Medulla oblongata (tissue), 1 donor: ENCODE measurements around the gene PCF11.
A peak's percentile ranks its signal among the peaks of the same experiment; 100 is the strongest.
"Not testable (repeated sequence)": the region's sequence is repeated elsewhere in the genome, so short reads cannot be mapped to it uniquely, and the experiment has no call there.

Experiments
- DNase-seq: peaks from one replicate; pipeline ENCODE4 v3.0.0-alpha.2; 2015; ENCODE audit errors: extremely low spot score

PCF11 gene

GRCh38 chr11:83156996-83157593, at the start of gene PCF11:
PCF11 (plus strand) TSS chr11:83157131; CDS start chr11:83157440, 309 bp downstream.
- no peak for DNase-seq

DNA sequence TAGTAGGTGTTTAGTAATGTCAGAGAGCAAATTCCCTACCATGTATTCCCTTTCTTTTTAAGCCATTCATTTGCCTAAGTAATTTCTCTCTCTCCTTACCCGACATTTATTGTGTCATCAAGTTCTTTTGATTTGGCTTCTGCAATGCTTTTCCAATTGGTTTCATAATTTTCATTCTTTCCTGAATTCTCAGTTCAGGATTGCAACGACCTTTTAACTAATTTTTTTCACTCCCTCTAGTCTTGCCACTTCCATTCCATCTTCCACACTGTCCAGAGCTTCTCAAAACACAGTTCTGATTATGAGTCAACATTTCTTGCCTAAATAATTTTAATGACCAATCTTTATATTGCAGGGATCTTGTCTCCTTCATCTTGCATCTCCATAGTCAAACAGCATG, 44.0 kb upstream of the PCF11 start:
- no peak for DNase-seq

GRCh38 chr11:83115026-83115425, 41.9 kb upstream of the PCF11 start:
- DNase-seq = peak; percentile 22

DNA sequence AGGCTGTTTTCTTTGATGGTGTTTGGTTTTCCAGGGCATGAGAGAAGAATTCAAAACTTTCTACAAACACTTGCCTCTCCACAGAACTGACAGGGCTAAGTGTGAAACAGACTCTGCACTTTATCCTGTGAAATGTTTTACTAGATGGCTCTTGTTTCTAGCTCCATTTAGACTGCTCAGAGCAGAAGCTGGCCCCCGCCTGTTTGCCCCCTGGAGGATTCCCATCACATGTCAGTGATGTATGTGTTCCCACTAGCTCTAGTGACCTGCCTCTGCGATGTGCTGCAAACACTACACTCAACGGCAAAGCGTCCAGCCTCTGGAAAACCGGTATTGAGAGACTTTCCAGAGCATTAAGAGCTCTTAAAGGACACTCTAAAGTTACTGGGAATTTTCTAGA, 41.4 kb upstream of the PCF11 start:
- DNase-seq = peak; percentile 16

DNA sequence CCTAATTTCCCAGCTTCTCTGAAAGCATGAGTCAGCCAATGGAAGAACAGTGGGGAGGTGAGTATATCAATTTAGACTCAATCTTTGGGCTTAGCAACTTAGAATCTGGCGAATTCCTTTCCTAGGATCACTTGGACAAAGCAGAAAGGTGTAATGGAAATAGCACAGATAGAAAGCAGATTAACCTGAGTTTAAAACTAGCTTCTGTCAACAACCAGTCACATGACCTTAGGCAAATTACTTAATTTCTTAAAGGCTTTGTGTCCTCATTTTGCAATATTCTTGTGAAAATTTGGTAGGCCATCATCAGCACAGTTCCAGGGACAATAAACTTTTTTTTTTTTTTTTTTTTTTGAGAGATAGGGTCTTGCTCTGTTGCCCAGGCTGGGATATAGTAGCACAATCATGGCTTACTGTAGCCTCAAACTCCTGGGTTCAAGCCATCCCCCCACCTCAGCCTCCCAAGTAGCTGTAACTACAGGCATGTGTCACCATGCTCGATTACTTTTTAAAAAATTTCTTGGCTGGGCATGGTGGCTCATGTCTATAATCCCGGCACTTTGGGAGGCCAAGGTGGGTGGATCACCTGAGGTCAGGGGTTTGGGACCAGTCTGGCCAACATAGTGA, 40.8 kb upstream of the PCF11 start:
- DNase-seq = no peak

- no peak for DNase-seq
Observed at GRCh38 chr11:83118814-83119213, 38.1 kb upstream of the PCF11 start.

DNA sequence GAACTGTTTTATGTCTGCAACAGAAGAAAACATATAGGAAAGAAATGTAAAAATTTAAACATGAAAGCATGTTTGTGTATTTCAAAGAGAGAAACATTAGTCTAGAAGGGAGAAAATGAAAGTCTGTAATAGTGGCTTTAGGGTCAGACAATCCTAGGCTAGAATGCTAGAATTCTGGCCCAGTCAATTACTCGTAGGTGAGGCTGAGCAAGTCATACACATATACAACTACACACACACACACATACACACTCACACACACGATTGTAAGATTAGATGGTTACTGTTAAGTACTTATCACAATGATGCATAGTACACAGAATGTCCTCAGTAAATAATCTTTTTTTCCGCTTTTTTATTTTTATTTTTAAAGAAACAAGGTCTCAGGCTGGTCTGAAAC, 37.7 kb upstream of the PCF11 start:
- no peak for DNase-seq

- DNase-seq = no peak
Observed at GRCh38 chr11:83120327-83120726, 36.6 kb upstream of the PCF11 start.

DNA sequence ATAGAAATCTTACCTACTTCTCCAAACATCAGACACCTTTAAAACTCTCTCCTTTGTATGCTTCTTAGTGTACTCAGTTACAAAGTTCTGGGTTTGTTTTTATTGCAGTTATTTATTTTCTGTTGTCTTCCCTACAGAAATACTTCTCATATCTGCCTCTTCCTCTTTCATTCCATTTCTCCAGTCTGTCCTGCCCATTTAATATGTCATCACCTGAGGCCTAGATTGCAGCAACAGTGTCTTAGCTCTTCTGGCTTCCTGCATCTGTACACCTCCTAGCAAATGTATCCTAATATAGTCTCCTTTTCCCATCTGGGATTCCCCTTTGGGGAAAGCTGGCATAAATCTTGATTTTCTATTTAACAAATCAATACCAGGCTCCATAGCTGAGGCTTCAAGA, 34.9 kb upstream of the PCF11 start:
- no peak for DNase-seq

DNA sequence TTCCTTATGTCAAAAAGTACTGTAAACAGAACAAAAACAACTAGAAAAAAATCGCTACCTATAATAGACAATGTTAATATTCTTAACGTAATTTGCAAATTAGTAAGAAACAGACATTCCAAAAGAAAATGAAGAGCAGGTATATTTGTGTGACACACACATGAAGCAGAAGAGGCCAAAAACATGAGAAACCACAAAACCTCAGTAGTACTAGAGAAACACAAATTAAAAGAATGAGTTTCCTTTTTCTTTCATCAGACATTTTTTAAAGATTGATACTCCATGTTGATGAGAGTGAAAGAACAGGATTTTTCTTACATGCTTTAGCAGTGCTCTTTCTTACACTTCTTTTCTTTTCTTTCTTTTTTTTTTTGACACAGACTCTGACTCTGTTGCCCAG, 34.2 kb upstream of the PCF11 start:
- no peak for DNase-seq

GRCh38 chr11:83124636-83125424, 32.1 kb upstream of the PCF11 start:
- no peak for DNase-seq

DNA sequence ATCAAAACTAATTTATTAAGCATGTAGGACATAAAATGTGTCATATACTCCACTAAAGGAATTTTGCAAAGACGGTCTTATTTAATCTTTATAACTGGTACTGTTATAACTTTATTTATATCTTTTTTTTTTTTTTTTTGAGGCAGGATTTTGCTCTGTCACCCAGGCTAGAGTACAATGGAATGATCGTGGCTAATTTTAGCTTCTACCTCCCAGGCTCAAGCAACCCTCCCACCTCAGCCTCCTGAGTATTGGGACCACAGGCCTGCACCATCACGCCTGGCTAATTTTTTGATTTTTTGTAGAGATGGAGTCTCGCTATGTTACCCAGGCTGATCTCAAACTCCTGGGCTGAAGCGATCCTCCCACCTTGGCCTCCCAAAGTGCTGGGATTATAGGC, 31.4 kb upstream of the PCF11 start:
- DNase-seq = no peak

DNA sequence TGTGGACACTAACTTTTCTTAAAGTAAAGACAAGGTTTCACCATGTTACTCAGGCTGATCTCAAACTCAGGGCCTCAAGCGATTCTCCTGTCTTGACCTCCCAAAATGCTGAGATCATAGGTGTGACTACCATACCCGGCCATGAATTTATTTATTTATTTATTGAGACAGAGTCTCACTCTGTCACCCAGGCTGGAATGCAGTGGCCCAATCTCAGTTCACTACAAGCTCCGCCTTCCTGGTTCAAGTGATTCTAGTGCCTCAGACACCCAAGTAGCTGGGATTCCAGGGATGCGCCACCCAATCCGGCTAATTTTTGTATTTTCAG, 29.7 kb upstream of the PCF11 start:
- no peak for DNase-seq

GRCh38 chr11:83132191-83132590, 24.7 kb upstream of the PCF11 start:
- no peak for DNase-seq

- not testable (repeated sequence) for DNase-seq
Observed at GRCh38 chr11:83133266-83133665, 23.7 kb upstream of the PCF11 start.

DNA sequence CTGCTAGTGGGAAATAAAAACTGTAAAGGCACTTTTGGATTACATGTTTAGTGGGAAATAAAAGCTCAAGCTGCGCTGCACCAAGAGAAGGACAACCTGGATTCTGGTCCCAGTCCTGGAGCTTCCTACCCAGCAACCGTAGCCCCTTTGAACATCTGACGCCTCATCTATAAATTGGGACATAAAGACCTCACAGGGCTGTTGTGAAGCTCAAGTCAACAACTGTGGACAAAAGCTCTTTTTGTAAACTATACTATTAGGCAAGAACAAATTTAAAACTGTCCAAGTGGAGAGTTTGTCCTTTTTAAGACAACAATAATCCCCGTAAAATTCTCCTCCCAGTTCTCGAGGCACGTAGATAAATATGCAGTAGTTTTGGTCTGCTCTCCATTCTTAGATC, 17.6 kb upstream of the PCF11 start:
- no peak for DNase-seq

DNA sequence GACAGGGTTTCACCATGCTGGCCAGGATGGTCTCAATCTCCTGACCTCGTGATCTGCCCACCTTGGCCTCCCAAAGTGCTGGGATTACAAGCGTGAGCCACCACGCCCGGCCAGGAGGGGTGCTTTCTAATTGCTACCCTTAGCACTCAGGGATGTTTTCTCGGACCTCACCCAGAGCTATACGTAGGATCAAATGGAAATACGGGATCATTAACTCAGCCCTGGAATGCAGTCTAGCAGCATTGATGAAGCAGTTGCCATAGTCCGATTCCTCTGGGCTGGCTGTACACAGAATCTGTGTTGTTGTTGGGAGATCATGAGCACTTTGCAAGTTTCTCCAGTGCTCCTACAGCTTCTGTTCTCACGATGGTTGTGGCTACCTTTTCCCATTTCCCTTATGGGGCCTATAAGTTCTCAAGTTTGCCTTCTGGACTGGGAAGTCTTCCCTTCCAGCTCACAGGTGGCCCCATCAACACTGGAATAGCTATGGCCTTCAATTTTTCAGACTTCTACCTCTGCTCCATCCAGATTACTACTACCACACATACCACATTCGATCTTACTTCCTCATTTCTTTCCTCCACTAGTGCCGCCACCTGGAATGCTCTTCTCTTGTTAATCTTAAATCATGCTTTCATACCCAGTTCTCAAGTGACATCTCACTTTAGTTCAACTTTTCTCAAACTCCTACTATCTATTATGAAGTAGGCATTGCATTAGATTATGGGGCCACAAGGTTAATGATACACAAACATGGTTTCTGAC, 16.1 kb upstream of the PCF11 start:
- no peak for DNase-seq

DNA sequence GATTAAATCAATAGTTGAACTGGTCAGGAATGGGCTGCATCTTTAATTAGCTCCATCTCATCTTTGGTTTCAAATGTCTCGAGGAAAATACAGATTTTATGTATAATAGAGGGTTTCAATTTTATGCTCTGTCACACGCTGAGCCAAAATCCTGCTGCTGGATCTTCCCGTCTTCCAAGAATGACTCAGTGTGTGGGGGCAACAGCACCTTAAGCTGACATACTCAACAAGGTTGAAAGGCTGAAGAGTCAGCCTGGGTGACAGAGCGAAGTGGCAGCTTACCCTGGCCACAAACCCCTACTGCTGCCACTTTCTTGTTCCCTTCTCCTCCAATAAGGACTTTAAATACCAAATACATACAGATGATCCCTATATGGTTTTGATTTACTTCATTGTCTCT, 9.0 kb upstream of the PCF11 start:
- DNase-seq = no peak

GRCh38 chr11:83150450-83150849, 6.5 kb upstream of the PCF11 start:
- DNase-seq = no peak

GRCh38 chr11:83151274-83151977, 5.5 kb upstream of the PCF11 start:
- DNase-seq = no peak

GRCh38 chr11:83152264-83152663, 4.7 kb upstream of the PCF11 start:
- no peak for DNase-seq

DNA sequence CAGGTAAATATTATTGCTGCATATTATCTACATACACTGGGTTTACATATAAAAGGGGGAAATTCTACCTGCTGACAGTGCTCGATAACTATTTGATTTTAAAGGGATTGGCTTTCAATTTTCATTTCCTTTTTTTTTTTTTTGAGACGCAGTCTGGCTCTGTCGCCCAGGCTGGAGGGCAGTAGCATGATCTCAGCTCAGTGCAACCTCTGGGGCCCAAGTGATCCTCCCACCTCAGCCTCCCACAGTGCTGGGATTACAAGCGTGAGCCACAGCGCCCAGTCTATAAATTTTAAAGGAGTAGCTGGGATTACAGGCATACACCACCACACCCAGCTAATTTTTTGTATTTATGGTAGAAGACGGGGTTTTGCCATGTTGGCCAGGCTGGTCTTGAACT, 3.2 kb upstream of the PCF11 start:
- no peak for DNase-seq
